ENCODE results near the gene MDP1.

MDP1 gene

DNA sequence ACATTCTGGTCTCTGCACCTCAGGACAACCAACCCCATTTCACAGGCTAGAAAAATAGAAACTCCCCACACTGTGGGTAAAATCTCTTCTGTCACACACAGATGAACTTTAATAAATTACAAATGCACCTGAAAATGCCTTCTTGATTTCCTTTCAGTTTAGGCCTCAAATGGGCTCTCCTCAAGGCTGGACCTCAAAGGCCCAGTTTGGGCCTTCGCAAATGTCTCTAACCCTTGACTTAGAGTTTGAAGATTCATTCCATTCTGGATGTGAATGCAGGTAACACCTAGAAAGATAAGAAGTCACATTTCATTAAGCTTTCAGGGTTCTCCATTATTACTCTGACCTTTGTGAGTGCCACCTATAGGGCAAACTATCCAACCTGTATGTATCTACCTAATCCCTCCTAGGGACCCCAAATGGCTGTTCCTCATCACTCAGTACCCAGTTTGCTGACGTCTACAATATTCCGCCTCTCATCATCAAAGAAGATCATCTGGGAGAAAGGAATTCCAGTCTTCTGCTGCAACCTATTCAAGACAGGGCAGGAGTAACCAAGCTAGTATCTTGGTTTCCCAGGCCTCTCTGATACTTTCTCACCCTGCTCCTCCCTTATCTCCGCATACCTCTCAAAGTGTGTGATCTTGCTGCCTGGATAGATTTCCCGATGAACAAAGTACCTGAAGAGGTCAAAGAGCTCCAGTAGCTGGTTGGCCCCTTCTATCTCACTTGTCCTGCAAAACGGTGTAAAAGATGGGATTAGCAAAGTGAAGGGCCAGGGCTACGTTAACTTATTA lies 1.8 kb downstream of the MDP1 start:
- H3K4me3 ChIP-seq (ENCODE audit: low read length, poor library complexity, severe bottlenecking), result peak overlapping the region; percentile 99
- peaks cover 13% of the 10 kb centered on the region; the same call in 1 of the 2 replicates for H3K36me3 ChIP-seq (ENCODE audit: insufficient read depth, low read length)
- H3K4me2 ChIP-seq (ENCODE audit: low read depth, low read length, poor library complexity, severe bottlenecking), result peak overlapping the region; percentile 78
- no peaks in the 10 kb centered on the region for H3K9me2 ChIP-seq (replicated peaks; ENCODE audit: low read depth, low read length)
- H3F3A ChIP-seq (ENCODE audit: low read depth), result peaks cover 9% of the 10 kb centered on the region; the same call in 1 of the 2 replicates
- peaks cover 44% of the 10 kb centered on the region for H3K79me2 ChIP-seq (ENCODE audit: insufficient read depth, low read length)
- no peak overlapping the region for H2AFZ ChIP-seq (ENCODE audit: low read length)
- no peaks in the 10 kb centered on the region for H3K27me3 ChIP-seq (ENCODE audit: insufficient read depth, low read length, poor library complexity, severe bottlenecking)
- H4K20me1 ChIP-seq (ENCODE audit: insufficient read depth, low read length, poor library complexity, severe bottlenecking), result peaks cover 5% of the 10 kb centered on the region
- H3K4me1 ChIP-seq (ENCODE audit: insufficient read depth, low read length, poor library complexity, severe bottlenecking), result peaks cover 29% of the 10 kb centered on the region
- peak overlapping the region; percentile 88 for H3K9ac ChIP-seq (ENCODE audit: low read depth, low read length, poor library complexity, severe bottlenecking)
- H3K9me3 ChIP-seq (ENCODE audit: insufficient read depth, low read depth, low read length), result no peaks in the 10 kb centered on the region
- no peak for TF ChIP-seq EZH2phosphoT487 (IDR thresholded peaks at IDR 0.05; ENCODE audit: borderline replicate concordance)
- TF ChIP-seq, protein P1, sequence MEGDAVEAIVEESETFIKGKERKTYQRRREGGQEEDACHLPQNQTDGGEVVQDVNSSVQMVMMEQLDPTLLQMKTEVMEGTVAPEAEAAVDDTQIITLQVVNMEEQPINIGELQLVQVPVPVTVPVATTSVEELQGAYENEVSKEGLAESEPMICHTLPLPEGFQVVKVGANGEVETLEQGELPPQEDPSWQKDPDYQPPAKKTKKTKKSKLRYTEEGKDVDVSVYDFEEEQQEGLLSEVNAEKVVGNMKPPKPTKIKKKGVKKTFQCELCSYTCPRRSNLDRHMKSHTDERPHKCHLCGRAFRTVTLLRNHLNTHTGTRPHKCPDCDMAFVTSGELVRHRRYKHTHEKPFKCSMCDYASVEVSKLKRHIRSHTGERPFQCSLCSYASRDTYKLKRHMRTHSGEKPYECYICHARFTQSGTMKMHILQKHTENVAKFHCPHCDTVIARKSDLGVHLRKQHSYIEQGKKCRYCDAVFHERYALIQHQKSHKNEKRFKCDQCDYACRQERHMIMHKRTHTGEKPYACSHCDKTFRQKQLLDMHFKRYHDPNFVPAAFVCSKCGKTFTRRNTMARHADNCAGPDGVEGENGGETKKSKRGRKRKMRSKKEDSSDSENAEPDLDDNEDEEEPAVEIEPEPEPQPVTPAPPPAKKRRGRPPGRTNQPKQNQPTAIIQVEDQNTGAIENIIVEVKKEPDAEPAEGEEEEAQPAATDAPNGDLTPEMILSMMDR (conservative IDR thresholded peaks at IDR 0.05; ENCODE audit: low read length), result peak; percentile 39; the same call in 1 of the 2 replicates

DNA sequence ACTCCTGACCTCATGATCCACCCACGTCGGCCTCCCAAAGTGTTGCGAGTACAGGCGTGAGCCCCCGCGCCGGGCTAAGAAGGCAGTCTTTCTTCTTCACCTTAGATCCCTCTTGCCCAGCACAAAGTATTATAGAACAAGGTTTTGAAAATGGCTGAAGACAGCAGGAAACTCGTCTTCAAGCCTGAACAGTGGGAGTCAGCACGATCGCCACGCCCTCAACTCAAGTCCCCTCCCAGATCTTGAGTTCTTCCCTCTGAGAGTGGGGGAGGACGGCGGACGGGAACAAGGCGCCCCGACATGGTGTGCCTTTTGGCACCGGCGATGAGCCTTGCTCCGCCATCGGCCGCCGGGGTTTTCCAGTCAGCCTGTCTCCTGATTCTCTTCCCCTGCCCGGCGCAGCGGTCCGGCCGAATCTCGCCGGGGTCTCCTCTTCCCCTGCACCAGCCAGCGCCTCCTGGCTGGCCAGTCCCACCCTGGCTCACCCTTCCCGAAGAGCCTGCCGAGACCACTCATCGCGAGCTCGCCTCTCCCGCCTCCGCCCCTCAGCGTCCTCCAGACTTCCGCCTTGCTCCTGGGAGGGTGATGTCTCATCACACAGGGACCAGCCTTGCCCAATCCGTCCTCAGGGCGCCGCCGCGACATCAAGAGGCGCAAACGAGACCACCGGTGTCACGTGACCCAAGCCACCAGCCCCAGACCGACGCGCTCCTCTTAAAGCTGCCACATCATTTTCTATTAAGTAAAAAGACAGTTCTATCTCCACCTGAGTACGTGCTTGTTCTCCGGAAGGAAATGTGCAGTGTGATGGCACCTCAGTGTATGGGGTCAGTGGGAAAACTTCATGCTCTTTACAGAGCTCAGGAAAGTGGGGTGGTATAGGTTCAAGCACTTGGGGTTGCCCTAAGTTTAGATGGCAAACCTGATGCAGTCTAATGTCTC lies 2.7 kb downstream of the MDP1 start, which contains the start of gene CHMP4A:
CHMP4A (minus strand) TSS at position 565 of the 942 bp plus-strand sequence; CDS start at position 516, 49 bp downstream.
- Histone ChIP-seq H3K9ac (ENCODE audit: low read depth, low read length, poor library complexity, severe bottlenecking) (peak within 1 kb of the TSS; percentile 88), H2AFZ (ENCODE audit: low read length) (peak within 1 kb of the TSS; percentile 71), H3K4me3 (ENCODE audit: low read length, poor library complexity, severe bottlenecking) (peak within 1 kb of the TSS; percentile 99), H3K4me1 (ENCODE audit: insufficient read depth, low read length, poor library complexity, severe bottlenecking) (peaks cover 29% of the 10 kb centered on the region), H4K20me1 (ENCODE audit: insufficient read depth, low read length, poor library complexity, severe bottlenecking) (peaks cover 5% of the 10 kb centered on the region), H3K4me2 (ENCODE audit: low read depth, low read length, poor library complexity, severe bottlenecking) (peak within 1 kb of the TSS; percentile 78), H3K9me2 (replicated peaks; ENCODE audit: low read depth, low read length) (no peaks in the 10 kb centered on the region), H3F3A (ENCODE audit: low read depth) (peaks cover 9% of the 10 kb centered on the region; the same call in 1 of the 2 replicates), H3K9me3 (ENCODE audit: insufficient read depth, low read depth, low read length) (no peaks in the 10 kb centered on the region), H3K36me3 (ENCODE audit: insufficient read depth, low read length) (peaks cover 13% of the 10 kb centered on the region; the same call in 1 of the 2 replicates), H3K79me2 (ENCODE audit: insufficient read depth, low read length) (peaks cover 44% of the 10 kb centered on the region), H3K27me3 (ENCODE audit: insufficient read depth, low read length, poor library complexity, severe bottlenecking) (no peaks in the 10 kb centered on the region)
- TF ChIP-seq, protein P1 (conservative IDR thresholded peaks at IDR 0.05; ENCODE audit: low read length), result no peak
- TF ChIP-seq EZH2phosphoT487 (IDR thresholded peaks at IDR 0.05; ENCODE audit: borderline replicate concordance), result no peak

DNA sequence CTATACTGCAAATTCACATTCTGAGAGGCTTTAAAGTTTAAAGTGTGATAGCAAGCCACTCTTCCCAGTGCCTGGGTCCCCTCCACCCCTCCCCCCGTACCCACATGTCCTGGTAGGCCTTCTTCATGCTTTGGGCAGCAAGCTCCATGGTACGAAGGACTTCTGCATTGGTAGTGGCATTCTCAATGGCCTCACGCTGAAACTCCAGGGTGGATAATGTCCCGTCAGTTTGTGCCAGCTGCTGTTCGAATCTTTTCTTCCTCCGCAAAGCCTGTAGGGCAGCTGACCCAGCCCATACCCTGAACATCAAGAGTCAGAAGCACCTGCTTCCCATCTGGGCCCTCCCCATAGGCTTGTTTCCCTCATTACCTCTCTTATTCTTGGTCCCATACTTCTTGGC lies 4.6 kb downstream of the MDP1 start:
- no peaks in the 10 kb centered on the region for H3K9me2 ChIP-seq (replicated peaks; ENCODE audit: low read depth, low read length)
- peaks cover 28% of the 10 kb centered on the region for H3K4me1 ChIP-seq (ENCODE audit: insufficient read depth, low read length, poor library complexity, severe bottlenecking)
- peaks cover 9% of the 10 kb centered on the region; the same call in 1 of the 2 replicates for H3F3A ChIP-seq (ENCODE audit: low read depth)
- peak overlapping the region; percentile 78 for H3K4me2 ChIP-seq (ENCODE audit: low read depth, low read length, poor library complexity, severe bottlenecking)
- H3K9ac ChIP-seq (ENCODE audit: low read depth, low read length, poor library complexity, severe bottlenecking), result peak overlapping the region; percentile 34
- peak overlapping the region; percentile 99 for H3K4me3 ChIP-seq (ENCODE audit: low read length, poor library complexity, severe bottlenecking)
- no peaks in the 10 kb centered on the region for H3K27me3 ChIP-seq (ENCODE audit: insufficient read depth, low read length, poor library complexity, severe bottlenecking)
- no peaks in the 10 kb centered on the region for H3K9me3 ChIP-seq (ENCODE audit: insufficient read depth, low read depth, low read length)
- H3K36me3 ChIP-seq (ENCODE audit: insufficient read depth, low read length), result peaks cover 19% of the 10 kb centered on the region; the same call in 1 of the 2 replicates
- H4K20me1 ChIP-seq (ENCODE audit: insufficient read depth, low read length, poor library complexity, severe bottlenecking), result peaks cover 5% of the 10 kb centered on the region
- TF ChIP-seq, protein P1 (conservative IDR thresholded peaks at IDR 0.05; ENCODE audit: low read length), result no peak
- TF ChIP-seq EZH2phosphoT487 (IDR thresholded peaks at IDR 0.05; ENCODE audit: borderline replicate concordance), result no peak
- H3K79me2 ChIP-seq (ENCODE audit: insufficient read depth, low read length), result peaks cover 44% of the 10 kb centered on the region
- no peak overlapping the region for H2AFZ ChIP-seq (ENCODE audit: low read length)
